Activated CD4-positive, alpha-beta T cell treated with anti-CD3 and anti-CD28 coated beads, Interleukin-2, amount 50 U/mL, for 48 hours (primary cell): ENCODE data around the gene LEF1.
A peak's percentile ranks its signal among the peaks of the same experiment; 100 is the strongest.

Experiments
- DNase-seq, 2 experiments: peaks; one replicate each; pipeline ENCODE4 v3.0.0-alpha.2; 2020

Gene LEF1

GRCh38 chr4:108174856-108175255, 6.1 kb upstream of the LEF1 start:
- no peak for DNase-seq

- no peak for DNase-seq
Measured at GRCh38 chr4:108173599-108174057, 4.9 kb upstream of the LEF1 start.

- DNase-seq = peak; percentile 70 to 74
Measured at GRCh38 chr4:108172753-108173598, 4.2 kb upstream of the LEF1 start.

- peak; percentile 37 to 50 for DNase-seq
Measured at GRCh38 chr4:108172231-108172752, 3.6 kb upstream of the LEF1 start.

GRCh38 chr4:108171339-108172230, 2.9 kb upstream of the LEF1 start:
- peak; percentile 65 to 71 for DNase-seq

GRCh38 chr4:108170631-108171338, 2.1 kb upstream of the LEF1 start:
- DNase-seq = no peak

GRCh38 chr4:108169664-108170063, 932 bp upstream of the LEF1 start:
- no peak for DNase-seq

- DNase-seq = peak; percentile 38 to 46
Measured at GRCh38 chr4:108168160-108168670, 517 bp downstream of the LEF1 start.

GRCh38 chr4:108166441-108167315, 2.1 kb downstream of the LEF1 start:
- peak; percentile 70 to 76 for DNase-seq

- DNase-seq = peak; percentile 54 to 58
Measured at GRCh38 chr4:108166038-108166437, 2.7 kb downstream of the LEF1 start.

- no peak for DNase-seq
Measured at GRCh38 chr4:108165586-108165985, 3.1 kb downstream of the LEF1 start.

- DNase-seq = no peak
Measured at GRCh38 chr4:108163351-108163750, 5.4 kb downstream of the LEF1 start.

- no peak for DNase-seq
Measured at GRCh38 chr4:108160741-108161352, 7.9 kb downstream of the LEF1 start.

GRCh38 chr4:108159845-108160244, 8.9 kb downstream of the LEF1 start:
- DNase-seq = no peak

GRCh38 chr4:108157655-108158054, 11.1 kb downstream of the LEF1 start:
- no peak for DNase-seq

GRCh38 chr4:108156391-108156790, 12.3 kb downstream of the LEF1 start:
- no peak for DNase-seq

GRCh38 chr4:108155373-108155772, 13.4 kb downstream of the LEF1 start:
- DNase-seq = no peak

- DNase-seq = no peak
Measured at GRCh38 chr4:108152980-108153379, 15.8 kb downstream of the LEF1 start.

- DNase-seq = no peak
Measured at GRCh38 chr4:108149588-108150380, 18.9 kb downstream of the LEF1 start.

- no peak for DNase-seq
Measured at GRCh38 chr4:108148316-108148715, 20.4 kb downstream of the LEF1 start.
